Measurements from ENCODE around the gene AK8.

The AK8 gene

DNA sequence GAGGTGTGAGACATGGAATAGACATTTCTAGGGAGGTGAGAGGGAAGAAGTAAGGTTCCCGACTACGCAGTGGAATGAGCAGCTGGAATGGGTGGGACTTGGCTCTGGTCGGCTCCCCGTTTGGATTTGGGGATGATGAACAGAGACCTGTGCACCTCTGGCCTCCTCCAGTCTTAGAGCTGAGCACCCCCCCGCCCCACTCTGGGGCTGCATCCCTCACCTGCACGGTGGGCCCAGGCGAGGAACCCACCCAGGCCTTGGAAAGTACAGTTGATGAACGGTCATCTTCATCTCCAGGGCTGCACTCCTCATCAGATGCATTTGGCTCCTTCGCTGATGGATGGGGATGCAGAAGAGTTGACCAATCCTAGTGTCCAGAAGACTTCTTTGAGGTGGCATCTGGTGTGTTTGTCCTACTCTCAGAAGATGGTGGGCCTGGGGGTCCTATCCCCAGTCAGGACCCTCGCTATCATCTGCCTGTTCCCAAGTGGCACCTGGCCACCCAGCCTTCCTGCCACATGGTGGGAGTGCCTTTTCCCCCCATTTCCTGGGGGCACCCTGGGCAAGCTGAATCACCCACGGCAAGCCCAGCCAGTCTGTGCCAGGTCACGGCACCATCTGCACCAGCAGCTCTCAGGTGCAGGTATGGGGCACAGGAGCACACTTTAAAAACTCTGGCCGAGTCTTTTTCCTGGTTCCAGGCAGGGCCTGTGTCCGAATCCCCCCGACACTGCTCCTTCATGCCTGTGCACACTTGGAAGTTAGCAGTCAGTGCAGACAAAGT lies 137.4 kb downstream of the AK8 start:
- 97% methylated on average over 13 of the region's 15 CpGs for WGBS (ENCODE audit: insufficient coverage)
- no peak for DNase-seq
- H3K27ac ChIP-seq (ENCODE audit: insufficient read depth in 1 of 2, low read depth in 1 of 2, low read length in 2 of 2, poor library complexity in 1 of 2, severe bottlenecking in 2 of 2): no peak overlapping the region
- no peak overlapping the region for H3K4me3 ChIP-seq (ENCODE audit: control insufficient read depth in 1 of 7, extremely low read depth in 1 of 7, insufficient read depth in 4 of 7, low read depth in 2 of 7, low read length in 6 of 7)
- CTCF ChIA-PET: interaction anchor here (0.7 to 1.3 kb wide), 4 partner anchors 15 to 58 kb away, joined by 3 to 5 read pairs (median 4); no protein-coding TSS in a partner anchor
- no peaks in the 10 kb centered on the region for H3K9me3 ChIP-seq (ENCODE audit: control extremely low read depth in 1 of 5, control insufficient read depth in 4 of 5, insufficient read depth in 2 of 5, low read depth in 1 of 5, low read length in 4 of 5)
- H3K27me3 ChIP-seq (replicated peaks in 2 of 5; ENCODE audit: control insufficient read depth in 4 of 5, insufficient read depth in 5 of 5, low read length in 4 of 5): peaks cover 6 to 46% (median 22%) of the 10 kb centered on the region in 5 experiments
- no peaks in the 10 kb centered on the region for H3K36me3 ChIP-seq (ENCODE audit: control insufficient read depth in 4 of 4, insufficient read depth in 4 of 4, low read length in 3 of 4)
- peaks cover 2 to 7% (median 6%) of the 10 kb centered on the region in 4 experiments for H3K4me1 ChIP-seq (ENCODE audit: control extremely low read depth in 1 of 4, control insufficient read depth in 4 of 4, insufficient read depth in 4 of 4, low read length in 3 of 4)
- POLR2A ChIA-PET: no interaction called here

DNA sequence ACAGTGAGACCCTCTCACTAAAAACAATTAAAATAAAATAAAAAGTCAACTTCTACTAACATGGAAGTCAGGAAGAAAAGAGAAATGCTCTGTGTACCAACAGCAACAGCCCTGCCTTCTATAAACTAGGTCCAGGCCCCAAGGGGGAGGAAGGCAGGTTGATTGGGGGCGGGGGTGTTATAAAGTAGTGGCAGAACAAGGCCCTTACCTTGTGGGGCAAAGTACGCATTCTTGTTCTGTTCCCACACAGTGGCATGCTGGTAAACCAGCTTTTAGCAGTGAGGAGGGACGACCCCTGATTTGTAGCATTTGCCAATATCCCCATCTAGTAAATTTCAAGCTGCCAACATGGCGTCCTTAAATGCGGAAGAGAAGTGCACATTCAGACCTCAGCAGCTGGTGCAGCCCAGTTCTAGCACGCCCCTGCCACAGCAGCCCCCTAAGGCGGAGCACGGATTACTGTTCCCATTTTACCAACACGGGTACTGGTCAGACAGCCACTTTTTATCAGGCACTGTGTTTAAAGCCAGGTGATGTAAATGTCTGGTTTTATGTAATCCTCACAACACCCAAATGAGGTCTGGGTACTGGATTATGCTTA lies 138.3 kb downstream of the AK8 start:
- no peak overlapping the region for H3K27ac ChIP-seq (ENCODE audit: insufficient read depth in 1 of 2, low read depth in 1 of 2, low read length in 2 of 2, poor library complexity in 1 of 2, severe bottlenecking in 2 of 2)
- DNase-seq: no peak
- 100% methylated on average over 8 of the region's 9 CpGs for WGBS (ENCODE audit: insufficient coverage)
- ChIA-PET CTCF (interaction anchor here (1.3 kb wide), 2 partner anchors 19 to 59 kb away, joined by 4 to 5 read pairs; no protein-coding TSS in a partner anchor), POLR2A (no interaction called here)
- H3K36me3 ChIP-seq (ENCODE audit: control insufficient read depth in 4 of 4, insufficient read depth in 4 of 4, low read length in 3 of 4): no peaks in the 10 kb centered on the region
- H3K4me3 ChIP-seq (ENCODE audit: control insufficient read depth in 1 of 7, extremely low read depth in 1 of 7, insufficient read depth in 4 of 7, low read depth in 2 of 7, low read length in 6 of 7): no peak overlapping the region
- peaks cover 2 to 5% (median 5%) of the 10 kb centered on the region in 4 experiments for H3K4me1 ChIP-seq (ENCODE audit: control extremely low read depth in 1 of 4, control insufficient read depth in 4 of 4, insufficient read depth in 4 of 4, low read length in 3 of 4)
- peaks cover 6 to 37% (median 20%) of the 10 kb centered on the region in 5 experiments for H3K27me3 ChIP-seq (replicated peaks in 2 of 5; ENCODE audit: control insufficient read depth in 4 of 5, insufficient read depth in 5 of 5, low read length in 4 of 5)
- no peaks in the 10 kb centered on the region for H3K9me3 ChIP-seq (ENCODE audit: control extremely low read depth in 1 of 5, control insufficient read depth in 4 of 5, insufficient read depth in 2 of 5, low read depth in 1 of 5, low read length in 4 of 5)

DNA sequence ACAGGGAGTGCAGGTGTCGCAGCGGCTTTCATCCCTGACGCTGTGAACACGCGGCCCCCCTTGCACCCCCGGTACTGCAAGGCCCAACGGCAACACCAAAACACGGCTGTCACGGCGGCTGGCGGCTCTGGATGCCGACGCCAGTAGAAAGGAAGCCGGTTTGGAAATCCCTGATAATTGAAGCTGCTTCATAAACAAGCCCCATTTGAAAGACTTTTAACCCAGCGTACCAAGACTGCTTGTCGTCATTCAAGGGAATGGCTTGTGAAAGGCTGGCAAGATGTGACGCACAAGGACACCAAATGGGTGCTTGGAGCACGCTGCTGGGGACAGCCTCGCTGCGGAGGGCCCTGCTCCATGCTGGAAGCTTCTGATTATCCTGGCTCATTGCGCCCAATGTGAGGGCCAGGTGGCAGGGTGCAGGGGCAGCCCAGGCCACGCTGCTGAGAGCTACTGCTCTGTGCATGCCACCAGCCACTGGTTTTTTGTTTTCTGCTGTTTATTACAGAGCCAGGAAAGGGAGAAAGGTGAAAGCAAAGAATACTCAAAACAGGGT lies 144.7 kb downstream of the AK8 start:
- no peaks in the 10 kb centered on the region for H3K9me3 ChIP-seq (ENCODE audit: control extremely low read depth in 1 of 5, control insufficient read depth in 4 of 5, insufficient read depth in 2 of 5, low read depth in 1 of 5, low read length in 4 of 5)
- H3K27me3 ChIP-seq (replicated peaks in 2 of 5; ENCODE audit: control insufficient read depth in 4 of 5, insufficient read depth in 5 of 5, low read length in 4 of 5): peaks cover 0 to 11% (median 0%) of the 10 kb centered on the region in 5 experiments
- POLR2A ChIA-PET: no interaction called here
- no peaks in the 10 kb centered on the region for H3K36me3 ChIP-seq (ENCODE audit: control insufficient read depth in 4 of 4, insufficient read depth in 4 of 4, low read length in 3 of 4)
- no peak overlapping the region for H3K27ac ChIP-seq (ENCODE audit: insufficient read depth in 1 of 2, low read depth in 1 of 2, low read length in 2 of 2, poor library complexity in 1 of 2, severe bottlenecking in 2 of 2)
- CTCF ChIA-PET: no interaction called here
- WGBS (ENCODE audit: insufficient coverage): 94% methylated on average over 21 of the region's 22 CpGs
- no peak overlapping the region for H3K4me3 ChIP-seq (ENCODE audit: control insufficient read depth in 1 of 7, extremely low read depth in 1 of 7, insufficient read depth in 4 of 7, low read depth in 2 of 7, low read length in 6 of 7)
- DNase-seq: no peak
- H3K4me1 ChIP-seq (ENCODE audit: control extremely low read depth in 1 of 4, control insufficient read depth in 4 of 4, insufficient read depth in 4 of 4, low read length in 3 of 4): no peaks in the 10 kb centered on the region

DNA sequence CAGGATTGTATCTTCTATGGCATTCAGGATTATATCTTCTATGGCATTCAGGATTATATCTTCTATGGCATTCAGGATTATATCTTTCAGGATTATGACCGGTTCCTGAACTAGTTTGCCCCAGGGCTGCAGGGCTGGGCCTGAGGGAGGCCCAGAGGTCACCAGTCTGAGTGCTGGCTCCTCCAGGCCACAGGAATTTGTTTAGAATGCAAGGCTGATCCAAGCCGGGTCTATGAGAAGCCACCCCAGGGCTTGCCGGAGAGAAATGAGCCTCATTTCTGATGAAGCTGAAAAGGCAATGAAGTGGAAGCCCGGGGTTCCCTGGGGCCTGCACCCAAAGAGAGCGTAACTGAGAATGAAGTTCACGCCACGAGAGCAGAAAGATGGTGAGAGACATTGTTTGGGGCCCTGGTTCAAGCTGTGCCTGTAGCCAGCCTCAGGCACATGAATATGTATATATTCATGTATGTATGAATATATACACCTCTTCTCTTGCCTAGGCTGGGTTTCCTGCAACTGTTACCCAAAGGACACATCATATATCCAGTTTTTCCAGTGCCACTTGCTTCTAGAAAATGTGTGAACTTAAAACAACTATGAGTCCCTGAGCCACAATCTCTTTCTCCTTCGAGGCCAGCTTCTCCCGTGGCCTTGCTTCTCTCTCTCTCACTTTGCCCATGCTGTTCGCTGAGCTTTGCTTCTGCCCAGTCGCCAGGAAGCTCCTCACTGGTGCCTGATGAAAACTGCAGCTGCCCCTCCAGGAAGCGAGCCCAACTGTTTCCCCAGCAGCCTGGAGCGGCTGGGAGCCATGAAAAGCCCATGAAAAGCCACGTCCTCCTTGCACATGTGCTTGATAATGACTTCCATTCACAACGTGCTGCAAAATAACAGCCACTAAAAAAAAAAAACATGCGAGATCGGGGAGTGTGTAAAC lies 145.5 kb downstream of the AK8 start:
- H3K4me1 ChIP-seq (ENCODE audit: control extremely low read depth in 1 of 4, control insufficient read depth in 4 of 4, insufficient read depth in 4 of 4, low read length in 3 of 4): no peaks in the 10 kb centered on the region
- no peaks in the 10 kb centered on the region for H3K9me3 ChIP-seq (ENCODE audit: control extremely low read depth in 1 of 5, control insufficient read depth in 4 of 5, insufficient read depth in 2 of 5, low read depth in 1 of 5, low read length in 4 of 5)
- ChIA-PET POLR2A (no interaction called here), CTCF (no interaction called here)
- no peak for DNase-seq
- WGBS (ENCODE audit: insufficient coverage): 67% methylated on average over 15 of the region's 17 CpGs
- no peak overlapping the region for H3K4me3 ChIP-seq (ENCODE audit: control insufficient read depth in 1 of 7, extremely low read depth in 1 of 7, insufficient read depth in 4 of 7, low read depth in 2 of 7, low read length in 6 of 7)
- no peaks in the 10 kb centered on the region for H3K36me3 ChIP-seq (ENCODE audit: control insufficient read depth in 4 of 4, insufficient read depth in 4 of 4, low read length in 3 of 4)
- no peak overlapping the region for H3K27ac ChIP-seq (ENCODE audit: insufficient read depth in 1 of 2, low read depth in 1 of 2, low read length in 2 of 2, poor library complexity in 1 of 2, severe bottlenecking in 2 of 2)
- peaks cover 0 to 14% (median 0%) of the 10 kb centered on the region in 5 experiments for H3K27me3 ChIP-seq (replicated peaks in 2 of 5; ENCODE audit: control insufficient read depth in 4 of 5, insufficient read depth in 5 of 5, low read length in 4 of 5)

DNA sequence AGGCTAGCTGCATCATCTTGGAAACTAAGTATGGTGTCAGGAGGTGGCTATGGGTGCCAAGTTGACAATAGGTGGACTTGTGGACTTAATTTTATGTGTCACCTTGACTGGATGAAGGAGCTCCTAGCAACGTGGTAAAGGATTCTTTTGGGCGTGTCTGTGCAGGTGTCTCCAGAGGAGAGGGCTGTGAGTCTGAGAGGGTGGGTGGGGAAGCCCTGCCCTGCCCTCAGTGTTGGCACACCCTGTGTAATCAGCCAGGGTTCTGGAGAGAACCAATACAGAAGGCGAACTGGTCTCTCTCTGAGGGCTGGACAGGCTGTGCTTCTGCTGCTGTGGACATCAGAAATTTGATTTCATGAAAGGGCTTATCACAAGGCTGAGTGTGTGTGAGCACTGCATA lies 146.9 kb downstream of the AK8 start:
- Histone ChIP-seq H3K27ac (ENCODE audit: insufficient read depth in 1 of 2, low read depth in 1 of 2, low read length in 2 of 2, poor library complexity in 1 of 2, severe bottlenecking in 2 of 2) (no peak overlapping the region), H3K36me3 (ENCODE audit: control insufficient read depth in 4 of 4, insufficient read depth in 4 of 4, low read length in 3 of 4) (no peaks in the 10 kb centered on the region), H3K27me3 (replicated peaks in 2 of 5; ENCODE audit: control insufficient read depth in 4 of 5, insufficient read depth in 5 of 5, low read length in 4 of 5) (peaks cover 0 to 14% (median 0%) of the 10 kb centered on the region in 5 experiments), H3K4me1 (ENCODE audit: control extremely low read depth in 1 of 4, control insufficient read depth in 4 of 4, insufficient read depth in 4 of 4, low read length in 3 of 4) (no peaks in the 10 kb centered on the region), H3K4me3 (ENCODE audit: control insufficient read depth in 1 of 7, extremely low read depth in 1 of 7, insufficient read depth in 4 of 7, low read depth in 2 of 7, low read length in 6 of 7) (no peak overlapping the region), H3K9me3 (ENCODE audit: control extremely low read depth in 1 of 5, control insufficient read depth in 4 of 5, insufficient read depth in 2 of 5, low read depth in 1 of 5, low read length in 4 of 5) (no peaks in the 10 kb centered on the region)
- WGBS (ENCODE audit: insufficient coverage): 81% methylated on average over 3 of the region's 3 CpGs
- POLR2A ChIA-PET: no interaction called here
- CTCF ChIA-PET: no interaction called here
- no peak for DNase-seq

DNA sequence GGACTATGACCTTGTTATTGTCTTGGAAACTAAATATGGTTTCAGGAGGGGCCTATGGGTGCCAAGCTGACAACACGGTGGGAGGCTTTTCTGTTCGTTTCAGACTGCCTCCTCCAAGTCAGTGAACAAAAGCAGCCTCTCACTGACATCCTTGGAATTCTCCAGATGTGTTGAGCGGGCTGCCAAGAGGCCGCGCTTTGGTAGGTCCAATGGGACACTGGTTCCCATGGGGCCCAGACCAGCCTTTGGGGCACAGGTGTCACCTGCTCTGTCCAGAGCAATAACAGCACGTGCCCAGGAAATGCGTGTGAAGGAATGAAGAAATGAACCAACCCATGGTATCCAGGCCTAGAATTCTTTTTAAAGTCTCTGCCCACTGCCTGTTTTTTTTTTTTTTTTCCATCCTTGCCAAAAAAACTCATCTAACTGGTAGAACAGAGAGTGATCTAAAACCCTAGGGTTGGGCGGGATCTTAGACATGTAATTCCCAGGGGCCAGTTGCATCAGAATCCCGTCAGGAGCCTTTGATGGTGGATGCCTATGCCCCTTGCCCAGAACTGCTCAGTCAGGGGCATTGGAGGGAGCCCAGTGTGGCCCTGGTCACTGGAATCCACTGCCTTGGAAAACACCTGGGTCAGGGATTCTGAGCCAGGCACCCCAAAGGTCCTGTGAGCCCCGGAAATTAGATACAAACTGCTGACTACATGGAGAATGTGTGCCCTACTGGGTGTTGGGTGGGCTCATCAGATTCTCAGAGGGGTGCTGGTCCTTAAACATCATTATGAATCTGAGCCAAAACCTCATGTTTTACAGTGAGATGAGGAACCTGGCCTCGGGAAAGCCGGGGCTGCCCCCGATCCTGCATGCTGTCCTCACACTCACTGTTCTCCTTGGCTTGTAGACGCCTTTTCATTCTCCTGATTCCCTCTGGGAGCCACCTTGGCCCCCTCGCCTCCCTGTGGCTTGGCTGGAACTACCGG lies 147.7 kb downstream of the AK8 start:
- H3K9me3 ChIP-seq (ENCODE audit: control extremely low read depth in 1 of 5, control insufficient read depth in 4 of 5, insufficient read depth in 2 of 5, low read depth in 1 of 5, low read length in 4 of 5): no peaks in the 10 kb centered on the region
- no peak overlapping the region for H3K27ac ChIP-seq (ENCODE audit: insufficient read depth in 1 of 2, low read depth in 1 of 2, low read length in 2 of 2, poor library complexity in 1 of 2, severe bottlenecking in 2 of 2)
- CTCF ChIA-PET: interaction anchor here (1.6 kb wide), 1 partner anchor 12 kb away, joined by 4 read pairs; no protein-coding TSS in a partner anchor
- no peak for DNase-seq
- POLR2A ChIA-PET: no interaction called here
- 92% methylated on average over 14 of the region's 16 CpGs for WGBS (ENCODE audit: insufficient coverage)
- peaks cover 0 to 16% (median 0%) of the 10 kb centered on the region in 5 experiments for H3K27me3 ChIP-seq (replicated peaks in 2 of 5; ENCODE audit: control insufficient read depth in 4 of 5, insufficient read depth in 5 of 5, low read length in 4 of 5)
- H3K36me3 ChIP-seq (ENCODE audit: control insufficient read depth in 4 of 4, insufficient read depth in 4 of 4, low read length in 3 of 4): no peaks in the 10 kb centered on the region
- no peak overlapping the region for H3K4me3 ChIP-seq (ENCODE audit: control insufficient read depth in 1 of 7, extremely low read depth in 1 of 7, insufficient read depth in 4 of 7, low read depth in 2 of 7, low read length in 6 of 7)
- no peaks in the 10 kb centered on the region for H3K4me1 ChIP-seq (ENCODE audit: control extremely low read depth in 1 of 4, control insufficient read depth in 4 of 4, insufficient read depth in 4 of 4, low read length in 3 of 4)

Measured in common myeloid progenitor, CD34-positive (primary cell).